ENCODE measurements around the gene MATN4.

The MATN4 gene

DNA sequence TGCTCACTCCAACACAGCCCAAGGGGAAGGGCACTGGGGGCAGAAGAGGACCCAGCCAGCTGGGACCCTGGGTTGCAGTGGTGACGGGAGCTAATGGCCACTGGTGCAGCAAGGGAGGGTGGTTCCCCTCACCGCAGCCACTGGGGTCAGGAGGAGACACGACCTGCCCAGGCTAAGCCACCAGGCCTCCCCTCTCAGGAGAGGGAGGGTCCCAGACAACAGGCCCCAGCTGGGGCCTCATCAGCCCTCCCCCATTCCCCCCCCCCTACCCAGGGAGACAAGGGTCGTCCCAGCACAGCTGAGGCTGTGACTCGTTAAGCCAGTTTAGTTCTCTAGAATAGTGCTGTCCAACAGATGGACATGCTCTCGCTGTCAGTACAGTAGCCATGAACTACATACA is 17.3 kb upstream of the MATN4 start:
- H3K4me1 ChIP-seq: peaks cover 4% of the 10 kb centered on the region; the same call in 1 of the 2 replicates
- no peak for DNase-seq
- H3K4me3 ChIP-seq (ENCODE audit: low read depth, low read length): no peak overlapping the region
- no peaks in the 10 kb centered on the region; the same call in none of the 2 replicates for H3K36me3 ChIP-seq
- H3K27me3 ChIP-seq: no peaks in the 10 kb centered on the region
- TF ChIP-seq, protein P1, sequence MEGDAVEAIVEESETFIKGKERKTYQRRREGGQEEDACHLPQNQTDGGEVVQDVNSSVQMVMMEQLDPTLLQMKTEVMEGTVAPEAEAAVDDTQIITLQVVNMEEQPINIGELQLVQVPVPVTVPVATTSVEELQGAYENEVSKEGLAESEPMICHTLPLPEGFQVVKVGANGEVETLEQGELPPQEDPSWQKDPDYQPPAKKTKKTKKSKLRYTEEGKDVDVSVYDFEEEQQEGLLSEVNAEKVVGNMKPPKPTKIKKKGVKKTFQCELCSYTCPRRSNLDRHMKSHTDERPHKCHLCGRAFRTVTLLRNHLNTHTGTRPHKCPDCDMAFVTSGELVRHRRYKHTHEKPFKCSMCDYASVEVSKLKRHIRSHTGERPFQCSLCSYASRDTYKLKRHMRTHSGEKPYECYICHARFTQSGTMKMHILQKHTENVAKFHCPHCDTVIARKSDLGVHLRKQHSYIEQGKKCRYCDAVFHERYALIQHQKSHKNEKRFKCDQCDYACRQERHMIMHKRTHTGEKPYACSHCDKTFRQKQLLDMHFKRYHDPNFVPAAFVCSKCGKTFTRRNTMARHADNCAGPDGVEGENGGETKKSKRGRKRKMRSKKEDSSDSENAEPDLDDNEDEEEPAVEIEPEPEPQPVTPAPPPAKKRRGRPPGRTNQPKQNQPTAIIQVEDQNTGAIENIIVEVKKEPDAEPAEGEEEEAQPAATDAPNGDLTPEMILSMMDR (IDR thresholded peaks at IDR 0.05; ENCODE audit: low read depth, low read length): no peak
- no peaks in the 10 kb centered on the region for H3K9me3 ChIP-seq

DNA sequence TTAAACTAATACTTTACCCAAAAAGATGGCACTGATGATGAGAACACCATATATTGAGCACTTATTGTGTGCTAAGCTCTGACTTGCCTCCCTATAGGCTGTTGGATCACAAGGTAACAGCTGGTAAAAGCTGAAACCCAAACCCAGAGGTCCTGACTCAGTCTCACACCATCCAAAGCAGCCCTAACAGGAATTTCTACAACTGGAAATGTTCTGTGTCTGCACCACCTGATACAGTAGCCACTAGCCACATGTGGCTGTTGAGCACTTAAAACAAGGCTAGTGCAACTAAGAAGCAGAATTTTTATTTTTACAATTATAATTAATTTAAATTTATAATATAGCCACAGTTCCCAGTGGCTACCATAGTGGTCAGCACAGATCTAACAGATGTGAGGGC is 15.6 kb upstream of the MATN4 start:
- TF ChIP-seq, protein P1 (IDR thresholded peaks at IDR 0.05; ENCODE audit: low read depth, low read length): no peak
- DNase-seq: no peak
- no peaks in the 10 kb centered on the region for H3K9me3 ChIP-seq
- H3K36me3 ChIP-seq: no peaks in the 10 kb centered on the region
- peaks cover 4% of the 10 kb centered on the region; the same call in 1 of the 2 replicates for H3K4me1 ChIP-seq
- peaks cover 2% of the 10 kb centered on the region; the same call in 1 of the 2 replicates for H3K27me3 ChIP-seq
- no peak overlapping the region for H3K4me3 ChIP-seq (ENCODE audit: low read depth, low read length)

DNA sequence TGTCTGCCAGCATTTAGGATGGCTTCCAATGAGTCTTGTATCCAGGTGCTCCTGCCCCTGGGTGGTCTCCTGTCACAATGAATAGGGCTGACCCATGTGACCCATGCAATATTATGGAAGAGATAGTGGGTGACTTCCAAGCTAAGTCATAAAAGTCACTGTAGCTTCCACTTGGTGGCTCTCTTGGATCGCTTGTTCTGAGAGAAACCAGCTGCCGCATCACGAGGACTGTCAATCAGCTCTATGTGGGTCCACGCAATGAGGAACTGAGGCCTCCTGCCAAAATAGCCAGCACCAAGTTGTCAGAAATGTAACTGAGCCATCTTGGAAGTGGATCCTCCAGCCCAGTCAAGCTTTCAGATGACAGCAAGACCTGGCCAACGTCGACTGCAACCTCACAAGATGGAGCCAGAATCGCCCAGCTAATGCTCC is 14.9 kb upstream of the MATN4 start:
- peak; percentile 50 for DNase-seq
- peaks cover 8% of the 10 kb centered on the region; the same call in 1 of the 2 replicates for H3K27me3 ChIP-seq
- H3K4me3 ChIP-seq (ENCODE audit: low read depth, low read length): no peak overlapping the region
- H3K4me1 ChIP-seq: peaks cover 4% of the 10 kb centered on the region; the same call in 1 of the 2 replicates
- H3K36me3 ChIP-seq: no peaks in the 10 kb centered on the region
- TF ChIP-seq, protein P1 (IDR thresholded peaks at IDR 0.05; ENCODE audit: low read depth, low read length): peak; percentile 59
- no peaks in the 10 kb centered on the region for H3K9me3 ChIP-seq

DNA sequence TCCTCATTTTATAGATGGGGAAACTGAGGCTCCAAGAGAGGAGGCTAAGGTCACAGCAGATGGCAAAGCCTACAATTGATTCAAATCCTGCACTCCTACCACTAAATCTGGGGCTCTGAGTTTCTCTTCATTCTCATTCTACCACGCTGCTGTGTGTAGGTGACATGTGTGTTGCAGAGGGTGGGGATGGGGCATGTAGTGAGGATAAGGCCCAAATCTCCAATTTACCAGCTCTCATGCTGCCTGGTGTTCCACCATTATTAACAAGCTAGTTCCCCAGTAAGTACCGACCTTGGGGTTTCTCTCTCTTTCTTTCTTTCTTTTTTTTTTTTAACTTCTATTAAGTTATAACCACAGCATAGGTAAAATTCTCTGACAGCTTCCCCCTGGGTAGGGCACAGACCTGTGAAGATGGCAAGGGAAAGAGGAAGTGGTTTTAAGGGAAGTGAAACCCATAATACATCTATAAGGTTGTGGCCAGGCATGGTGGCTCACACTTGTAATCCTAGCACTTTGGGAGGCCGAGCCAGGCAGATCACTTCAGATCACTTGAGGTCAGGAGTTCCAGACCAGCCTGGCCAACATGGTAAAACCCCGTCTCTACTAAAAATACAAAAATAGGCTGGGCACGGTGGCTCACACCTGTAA is 13.0 kb upstream of the MATN4 start:
- DNase-seq: no peak
- H3K9me3 ChIP-seq: no peaks in the 10 kb centered on the region
- H3K4me1 ChIP-seq: peaks cover 4% of the 10 kb centered on the region; the same call in 1 of the 2 replicates
- peaks cover 27% of the 10 kb centered on the region for H3K27me3 ChIP-seq
- TF ChIP-seq, protein P1 (IDR thresholded peaks at IDR 0.05; ENCODE audit: low read depth, low read length): no peak
- no peaks in the 10 kb centered on the region for H3K36me3 ChIP-seq
- H3K4me3 ChIP-seq (ENCODE audit: low read depth, low read length): no peak overlapping the region

DNA sequence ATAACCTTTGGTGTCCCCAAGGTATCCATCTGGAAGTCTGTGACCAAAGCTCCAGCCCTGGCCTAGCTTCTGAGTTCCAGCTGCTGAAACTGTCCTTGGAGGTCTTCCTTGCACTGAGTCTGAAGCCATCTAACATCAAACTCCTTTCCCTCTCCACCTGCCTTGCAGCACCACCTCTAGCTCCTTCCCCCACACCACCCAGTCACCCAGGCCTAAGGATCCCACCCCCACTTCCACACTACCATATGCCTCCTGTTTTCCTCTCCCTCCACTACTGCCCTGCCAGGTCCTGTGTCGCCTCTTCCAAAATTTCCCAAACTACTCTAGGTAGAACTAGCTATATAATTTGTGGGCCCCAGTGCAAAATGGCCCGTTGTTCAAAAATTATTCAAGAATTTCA is 10.8 kb upstream of the MATN4 start:
- no peaks in the 10 kb centered on the region for H3K36me3 ChIP-seq
- TF ChIP-seq, protein P1 (IDR thresholded peaks at IDR 0.05; ENCODE audit: low read depth, low read length): no peak
- no peaks in the 10 kb centered on the region for H3K9me3 ChIP-seq
- H3K4me3 ChIP-seq (ENCODE audit: low read depth, low read length): no peak overlapping the region
- DNase-seq: no peak
- peaks cover 4% of the 10 kb centered on the region; the same call in 1 of the 2 replicates for H3K4me1 ChIP-seq
- H3K27me3 ChIP-seq: peaks cover 46% of the 10 kb centered on the region

DNA sequence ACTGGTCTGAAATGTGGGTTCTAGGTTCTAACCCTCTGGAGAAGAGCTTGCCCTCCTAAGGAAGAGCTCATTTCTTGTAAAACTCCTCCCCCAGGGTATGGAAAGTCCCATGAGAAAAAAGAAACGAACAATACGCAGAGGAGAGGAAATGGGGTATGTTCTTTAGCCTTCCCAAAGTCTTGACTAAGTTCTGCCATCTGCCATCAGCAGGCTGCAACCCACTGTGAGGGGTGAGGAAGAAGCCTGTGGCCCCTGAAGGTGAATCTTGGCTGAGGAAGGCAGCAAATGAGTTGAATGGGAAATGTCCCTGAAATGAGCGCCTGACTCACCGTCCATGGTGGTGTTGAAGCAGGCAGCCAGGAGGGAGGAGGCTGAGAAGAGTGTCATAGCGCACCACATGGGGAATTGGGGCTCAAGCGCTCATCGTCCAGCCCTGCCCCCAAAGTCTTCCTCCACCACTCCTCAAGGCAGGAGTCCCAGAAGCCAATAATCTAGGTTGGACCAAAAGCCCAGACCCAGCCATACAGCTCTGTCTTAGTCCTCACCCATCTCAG is 10.4 kb upstream of the MATN4 start:
- DNase-seq: no peak
- Histone ChIP-seq H3K4me3 (ENCODE audit: low read depth, low read length) (no peak overlapping the region), H3K9me3 (no peaks in the 10 kb centered on the region), H3K36me3 (no peaks in the 10 kb centered on the region), H3K27me3 (peaks cover 47% of the 10 kb centered on the region), H3K4me1 (peaks cover 4% of the 10 kb centered on the region; the same call in 1 of the 2 replicates)
- TF ChIP-seq, protein P1 (IDR thresholded peaks at IDR 0.05; ENCODE audit: low read depth, low read length): no peak

All from BE2C (cell line).